HG02870 (cell line): Measurements from ENCODE around the gene ARHGAP15.

ENCODE experiments used
- ATAC-seq: cut with Tn5 transposase; IDR thresholded peaks from one replicate; pipeline ENCODE4 v1.9.1; 2021; ENCODE audit warnings: mild to moderate bottlenecking, moderate library complexity; ENCODE audit not compliant: unreplicated experiment

ARHGAP15 gene

GRCh38 chr2:143434445-143434844, 305.2 kb downstream of the ARHGAP15 start:
- ATAC-seq = no peak

- no peak for ATAC-seq
Observed at GRCh38 chr2:143435131-143435530, 305.9 kb downstream of the ARHGAP15 start.

- ATAC-seq = no peak
Observed at GRCh38 chr2:143436951-143437350, 307.7 kb downstream of the ARHGAP15 start.

- ATAC-seq = no peak
Observed at GRCh38 chr2:143440411-143441012, 311.3 kb downstream of the ARHGAP15 start.

- no peak for ATAC-seq
Observed at GRCh38 chr2:143442193-143442592, 313.0 kb downstream of the ARHGAP15 start.

GRCh38 chr2:143451642-143452281, 322.5 kb downstream of the ARHGAP15 start:
- ATAC-seq = no peak

- ATAC-seq = no peak
Observed at GRCh38 chr2:143452817-143453451, 323.7 kb downstream of the ARHGAP15 start.

GRCh38 chr2:143453981-143454511, 324.8 kb downstream of the ARHGAP15 start:
- no peak for ATAC-seq

- no peak for ATAC-seq
Observed at GRCh38 chr2:143455317-143455716, 326.1 kb downstream of the ARHGAP15 start.

GRCh38 chr2:143458258-143459190, 329.3 kb downstream of the ARHGAP15 start:
- ATAC-seq = no peak

- ATAC-seq = no peak
Observed at GRCh38 chr2:143460382-143460781, 331.2 kb downstream of the ARHGAP15 start.

GRCh38 chr2:143463719-143464118, 334.5 kb downstream of the ARHGAP15 start:
- ATAC-seq = peak; percentile 32

- no peak for ATAC-seq
Observed at GRCh38 chr2:143466391-143466790, 337.2 kb downstream of the ARHGAP15 start.

- no peak for ATAC-seq
Observed at GRCh38 chr2:143467011-143467410, 337.8 kb downstream of the ARHGAP15 start.

- ATAC-seq = peak; percentile 88
Observed at GRCh38 chr2:143468341-143468888, 339.2 kb downstream of the ARHGAP15 start.

- ATAC-seq = no peak
Observed at GRCh38 chr2:143469323-143469722, 340.1 kb downstream of the ARHGAP15 start.

GRCh38 chr2:143471550-143471949, 342.3 kb downstream of the ARHGAP15 start:
- ATAC-seq = no peak

- no peak for ATAC-seq
Observed at GRCh38 chr2:143473216-143473615, 344.0 kb downstream of the ARHGAP15 start.

- no peak for ATAC-seq
Observed at GRCh38 chr2:143473820-143474219, 344.6 kb downstream of the ARHGAP15 start.

GRCh38 chr2:143474586-143474985, 345.4 kb downstream of the ARHGAP15 start:
- no peak for ATAC-seq
